A204.1 (cell line): ENCODE results near the gene LAPTM5.
"Not testable (repeated sequence)": the region's sequence is repeated elsewhere in the genome, so short reads cannot be mapped to it uniquely, and the experiment has no call there.

ENCODE experiments used
- FAIRE-seq: peaks from 2 replicates; lab custom pipeline; 2012; peaks lifted over from hg19 to GRCh38; lab: Jason Lieb, UNC

The LAPTM5 gene

GRCh38 chr1:30757352-30758120 lies at the start of gene LAPTM5:
Gene LAPTM5 (minus strand): TSS chr1:30757774. CDS start chr1:30757745, 29 bp downstream.
- FAIRE-seq, result no peak

DNA sequence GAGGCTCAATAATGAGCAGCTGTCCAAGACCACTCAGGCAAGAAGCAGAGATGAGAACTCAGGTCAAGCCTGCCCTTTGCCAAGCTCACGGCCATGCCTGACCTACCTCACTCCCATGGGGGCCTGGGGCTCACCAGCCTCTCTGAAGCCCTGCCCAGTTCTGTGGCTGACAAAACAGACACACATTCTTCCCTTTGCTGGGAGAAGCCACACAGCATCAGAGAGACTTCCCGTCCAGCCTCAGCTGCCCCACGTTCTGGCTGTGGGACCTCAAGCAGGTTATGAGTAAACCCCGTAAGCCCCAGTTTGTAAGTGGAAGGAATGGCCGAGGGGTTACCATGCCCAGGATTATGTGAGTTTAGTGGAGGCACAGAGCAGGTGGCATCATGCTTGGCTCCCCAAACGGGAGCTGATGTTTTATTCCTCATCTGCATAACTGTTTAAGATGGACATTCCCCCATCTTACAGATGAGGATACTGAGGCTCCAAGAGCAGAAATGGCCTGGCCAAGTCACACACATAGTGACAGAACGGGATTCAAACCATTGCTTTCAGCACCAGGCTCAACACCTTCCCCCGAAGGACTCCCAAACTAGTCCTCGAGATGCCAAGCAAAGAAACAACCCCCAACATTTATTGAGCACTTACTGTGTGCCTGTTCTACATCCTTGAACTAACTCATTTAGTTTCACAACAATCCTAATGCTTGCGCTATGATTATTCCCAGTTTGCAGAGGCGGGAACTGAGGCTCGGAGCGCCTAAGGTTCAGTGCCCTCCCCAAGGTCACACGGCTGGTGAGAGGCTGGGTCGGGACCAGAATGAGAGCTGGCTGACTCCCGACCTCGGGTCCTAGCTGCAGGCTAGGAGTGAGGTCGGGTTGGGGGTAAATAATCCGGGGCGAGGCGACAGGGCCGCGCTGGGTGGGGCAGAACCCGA lies 49.1 kb upstream of the LAPTM5 start:
- FAIRE-seq, result no peak

DNA sequence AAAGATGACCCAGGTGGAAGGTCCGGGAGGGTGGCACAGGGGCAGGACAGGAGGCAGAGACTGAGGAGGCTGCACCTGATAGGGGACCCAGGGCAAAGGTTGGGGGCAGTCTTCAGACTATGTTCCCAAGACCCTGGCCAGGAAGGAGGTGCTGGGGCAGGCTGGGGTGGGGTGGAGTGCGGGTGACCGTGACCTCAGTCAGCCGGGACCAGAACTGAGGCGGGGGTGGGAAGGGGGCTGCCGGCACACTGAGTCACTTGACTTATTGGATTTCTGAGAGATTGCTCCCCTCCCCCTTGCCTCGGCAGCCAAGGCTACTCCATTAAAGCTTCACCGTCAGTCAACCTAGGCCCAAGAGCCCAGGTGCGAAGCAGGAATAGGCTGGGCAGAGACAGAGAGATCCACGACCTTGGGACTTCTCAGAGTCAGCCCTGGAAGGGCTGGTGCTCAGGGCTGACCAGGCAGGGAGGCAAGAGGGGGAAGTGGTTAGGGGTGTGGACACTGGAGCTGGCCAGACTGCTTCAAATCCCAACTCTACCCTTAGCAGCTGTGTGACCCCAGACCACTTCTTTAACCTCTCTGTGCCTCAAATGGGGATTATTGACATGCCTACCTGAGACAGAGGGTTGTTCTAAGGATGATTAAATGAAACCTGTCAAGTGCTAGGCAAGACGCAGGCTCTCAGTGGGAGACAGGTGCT lies 47.9 kb upstream of the LAPTM5 start:
- no peak for FAIRE-seq

DNA sequence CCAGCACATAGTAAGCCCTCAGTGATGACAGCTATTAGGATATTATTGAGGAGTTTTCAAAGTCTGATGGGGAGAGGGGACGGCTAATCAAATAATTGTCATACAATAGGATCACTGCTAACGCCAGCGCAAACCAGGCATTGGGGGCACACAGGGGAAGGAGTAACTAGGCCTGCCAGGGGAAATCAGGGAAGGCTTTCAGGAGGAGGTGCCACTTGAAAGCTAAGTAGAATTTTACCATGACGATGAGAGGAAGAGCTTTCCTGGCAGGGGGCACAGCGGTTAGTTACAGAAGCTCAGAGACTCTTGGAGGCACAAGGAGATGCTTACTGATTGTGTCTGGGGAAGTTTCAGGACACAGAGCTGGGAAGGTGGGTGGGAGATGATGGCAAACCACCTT lies 47.2 kb upstream of the LAPTM5 start:
- no peak for FAIRE-seq

DNA sequence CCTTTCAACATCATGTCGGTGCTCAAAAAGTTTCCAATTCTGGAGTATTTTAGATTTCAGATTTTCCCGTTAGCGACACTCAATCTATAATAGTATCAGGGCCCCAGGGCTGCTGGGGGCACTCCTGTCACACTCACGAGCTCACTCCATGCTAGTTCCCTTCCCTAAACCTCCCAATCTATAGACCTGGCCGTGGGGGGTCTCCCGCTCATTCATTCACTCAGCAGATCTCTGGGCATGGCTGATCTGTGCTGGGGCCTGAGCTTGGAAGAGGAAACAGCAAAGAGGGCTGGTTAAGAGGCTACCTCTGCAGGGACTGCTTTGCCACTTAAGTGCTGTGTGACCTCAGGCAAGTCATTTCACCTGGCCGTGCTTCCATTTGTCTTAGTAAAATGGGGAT lies 46.8 kb upstream of the LAPTM5 start:
- no peak for FAIRE-seq

DNA sequence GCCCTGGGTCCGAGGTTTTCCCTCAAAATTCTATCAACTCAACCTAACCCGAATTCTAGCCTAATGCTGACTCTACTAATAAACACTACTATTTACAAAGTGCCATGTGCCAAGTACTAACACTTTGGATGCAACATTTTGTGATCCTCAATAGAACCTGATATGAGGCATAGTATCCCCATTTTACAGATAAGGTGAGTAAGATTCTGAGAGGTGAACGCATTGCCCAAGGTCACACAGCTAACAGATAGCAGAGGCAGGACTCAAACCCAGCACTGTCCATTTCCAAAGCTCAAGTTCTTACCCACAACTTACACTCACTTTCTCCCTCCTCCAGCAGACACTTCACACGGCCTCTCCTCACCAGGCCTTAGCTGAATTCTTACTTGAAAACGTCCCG lies 46.0 kb upstream of the LAPTM5 start:
- FAIRE-seq, result no peak

DNA sequence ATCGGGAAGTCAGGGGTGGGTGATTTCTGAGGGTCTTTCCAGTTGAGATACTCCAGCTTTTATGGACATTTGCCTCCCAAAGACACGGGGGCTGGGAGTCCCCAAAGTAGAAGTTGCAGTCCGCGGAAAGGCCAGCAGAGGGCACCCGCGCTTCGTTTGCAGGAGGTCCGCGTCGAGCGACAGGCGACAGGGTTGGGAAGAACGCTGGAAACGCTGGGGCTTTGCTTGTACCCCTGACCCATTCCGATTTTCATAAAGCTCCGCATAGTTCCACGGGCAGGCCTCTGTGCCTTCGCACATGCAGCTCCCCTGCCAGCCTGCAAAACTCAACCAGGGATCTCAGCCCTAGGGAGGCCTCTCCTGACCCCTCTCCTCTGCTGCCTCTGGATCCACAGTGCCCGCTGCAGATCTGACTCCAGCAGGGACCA lies 44.2 kb upstream of the LAPTM5 start:
- no peak for FAIRE-seq

DNA sequence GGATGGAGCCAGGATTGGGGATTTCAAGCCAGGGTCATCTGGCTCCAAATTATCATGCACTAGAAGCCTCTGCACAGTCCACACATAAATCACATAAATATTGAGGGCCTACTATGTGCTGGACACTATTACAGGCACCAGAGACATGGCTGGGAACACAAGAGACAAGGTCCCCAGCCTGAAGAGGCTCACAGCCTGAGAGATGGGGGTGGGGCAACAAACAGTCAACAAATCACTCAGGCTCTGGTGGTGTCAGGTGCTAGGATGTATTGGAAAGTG lies 41.6 kb upstream of the LAPTM5 start:
- FAIRE-seq, result no peak

DNA sequence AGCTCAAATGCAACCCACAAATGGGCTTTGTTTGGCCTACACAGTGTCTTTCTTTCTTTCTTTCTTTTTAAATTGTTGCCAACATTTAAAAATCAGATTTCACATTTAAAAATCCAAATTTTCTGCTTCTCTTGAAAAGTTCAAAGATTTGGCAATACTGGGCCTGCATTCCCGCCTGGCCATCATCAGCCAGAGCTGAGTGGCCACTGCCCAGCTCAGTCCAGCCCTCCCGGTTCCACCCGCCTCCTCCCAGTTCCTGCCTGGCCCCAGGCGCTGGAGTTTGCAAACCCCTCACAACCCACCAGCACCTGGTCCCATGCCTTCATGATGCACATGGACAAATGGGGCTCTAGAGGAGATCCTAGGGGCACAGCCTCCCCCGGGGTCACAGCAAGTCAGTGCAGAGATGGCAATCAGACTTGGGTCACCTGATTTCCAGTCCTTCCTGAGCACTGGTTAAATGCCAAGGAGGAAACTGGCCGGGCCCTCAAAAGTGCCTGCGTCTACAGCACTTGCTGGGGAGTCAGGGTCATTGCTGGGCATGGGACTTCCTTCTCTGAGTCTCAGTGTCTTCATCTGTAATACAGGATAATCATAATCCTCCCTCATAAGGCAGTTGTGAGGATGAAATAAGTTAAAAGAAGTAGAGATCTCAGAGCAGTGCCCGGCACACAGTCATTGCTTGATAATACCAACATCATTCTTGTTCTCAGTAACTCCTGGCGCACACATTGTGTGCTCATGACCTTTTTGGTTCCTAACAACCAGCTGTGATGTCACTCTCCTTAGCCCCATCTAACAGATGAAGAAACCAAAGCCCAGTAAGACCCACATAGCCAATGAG lies 41.0 kb upstream of the LAPTM5 start:
- FAIRE-seq, result no peak

GRCh38 chr1:30795026-30795425 lies 37.5 kb upstream of the LAPTM5 start:
- FAIRE-seq, result no peak

DNA sequence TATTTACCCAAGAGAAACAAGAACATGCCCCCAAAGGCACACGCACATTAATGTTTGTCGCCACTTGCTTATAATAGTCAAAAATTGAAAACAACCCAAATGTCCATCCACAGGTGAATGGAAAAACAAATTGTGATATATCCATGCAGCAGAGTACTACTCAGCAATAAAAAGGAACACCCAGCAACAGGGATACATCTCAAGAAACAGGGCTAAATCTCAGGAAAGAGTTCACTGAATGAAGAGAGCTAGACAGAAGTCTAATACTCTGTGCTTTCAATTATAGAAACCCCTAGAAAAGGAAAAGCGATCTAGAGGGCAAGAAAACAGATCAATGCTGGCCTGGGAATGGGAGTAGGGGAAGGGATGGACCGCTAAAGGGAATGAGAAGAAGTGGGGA lies 36.7 kb upstream of the LAPTM5 start:
- FAIRE-seq, result no peak

GRCh38 chr1:30793209-30793608 lies 35.6 kb upstream of the LAPTM5 start:
- no peak for FAIRE-seq

DNA sequence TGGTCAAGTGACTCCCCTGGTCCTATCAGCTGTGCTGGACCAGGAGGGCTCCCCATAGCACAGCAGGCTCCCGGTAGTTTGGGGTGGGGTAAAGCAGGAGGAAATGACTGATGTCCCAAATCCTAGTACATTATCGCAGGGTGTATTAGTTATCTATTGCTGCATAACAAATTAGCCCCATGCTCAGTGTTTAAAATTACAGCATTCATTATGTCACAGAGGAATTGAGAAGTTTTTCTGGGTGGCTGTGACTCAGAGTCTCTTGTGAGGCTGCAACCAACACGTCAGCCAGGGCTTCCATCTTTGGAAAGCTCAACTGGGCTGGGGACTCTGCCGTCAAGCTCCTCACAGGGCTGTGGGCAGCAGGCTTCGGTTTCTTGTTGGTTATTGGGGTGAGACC lies 34.3 kb upstream of the LAPTM5 start:
- no peak for FAIRE-seq

DNA sequence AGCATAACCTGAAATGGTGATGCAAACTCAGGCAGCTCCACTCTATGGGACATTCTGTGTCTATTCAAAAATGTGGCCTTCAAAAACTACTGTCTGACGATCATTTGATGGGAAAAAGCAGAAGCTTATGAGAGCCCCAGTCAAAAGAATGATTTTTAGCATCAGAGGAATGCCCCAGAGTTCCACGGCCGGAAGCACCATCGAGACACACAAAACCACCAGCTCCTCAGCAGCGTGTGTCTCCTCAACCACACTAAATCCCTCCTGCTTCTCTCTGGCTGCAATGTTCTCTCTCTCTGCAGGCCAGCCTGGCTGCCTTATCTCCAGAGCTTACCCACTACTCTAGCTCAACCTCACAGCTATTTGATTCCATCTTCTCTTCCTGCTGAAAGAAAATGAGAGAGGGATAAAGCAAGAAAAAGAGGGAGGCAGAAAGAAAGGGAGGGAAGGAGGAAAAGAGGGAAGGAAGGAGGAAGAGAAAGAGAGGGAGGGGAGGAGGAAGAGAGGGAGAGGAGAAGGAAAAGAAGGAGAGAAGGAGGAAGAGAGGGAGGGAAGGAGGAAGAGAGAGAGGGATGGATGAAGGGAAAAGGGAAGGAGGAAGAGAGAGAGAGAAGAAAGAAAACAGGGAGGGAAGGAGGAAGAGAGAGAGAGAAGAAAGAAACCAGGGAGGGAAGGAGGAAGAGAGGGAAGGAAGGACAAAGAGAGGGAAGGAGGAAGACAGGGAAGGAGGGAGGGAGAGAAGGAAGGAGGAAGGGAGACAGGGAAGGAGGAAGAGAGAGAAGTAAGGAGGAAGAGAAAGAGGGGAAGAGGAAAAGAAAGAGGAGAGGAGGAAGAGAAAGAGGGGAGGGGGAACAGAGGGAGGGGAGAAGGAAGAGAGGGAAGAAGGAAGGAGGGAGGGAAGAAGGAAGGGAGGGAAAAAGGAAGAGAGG lies 33.5 kb upstream of the LAPTM5 start:
- FAIRE-seq, result no peak

DNA sequence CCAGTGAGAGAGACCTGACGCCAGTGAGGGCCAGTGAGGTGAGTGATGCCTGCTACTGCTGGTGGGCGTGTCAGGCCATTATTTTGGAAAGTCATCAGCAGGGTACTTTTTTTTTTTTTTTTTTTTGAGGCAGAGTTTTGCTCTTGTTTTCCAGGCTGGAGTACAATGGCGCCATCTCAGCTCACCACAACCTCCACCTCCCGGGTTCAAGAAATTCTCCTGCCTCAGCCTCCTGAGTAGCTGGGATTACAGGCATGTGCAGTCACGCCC lies 32.6 kb upstream of the LAPTM5 start:
- not testable (repeated sequence) for FAIRE-seq

- FAIRE-seq, result no peak
Observed at GRCh38 chr1:30789388-30790255, 32.0 kb upstream of the LAPTM5 start.

DNA sequence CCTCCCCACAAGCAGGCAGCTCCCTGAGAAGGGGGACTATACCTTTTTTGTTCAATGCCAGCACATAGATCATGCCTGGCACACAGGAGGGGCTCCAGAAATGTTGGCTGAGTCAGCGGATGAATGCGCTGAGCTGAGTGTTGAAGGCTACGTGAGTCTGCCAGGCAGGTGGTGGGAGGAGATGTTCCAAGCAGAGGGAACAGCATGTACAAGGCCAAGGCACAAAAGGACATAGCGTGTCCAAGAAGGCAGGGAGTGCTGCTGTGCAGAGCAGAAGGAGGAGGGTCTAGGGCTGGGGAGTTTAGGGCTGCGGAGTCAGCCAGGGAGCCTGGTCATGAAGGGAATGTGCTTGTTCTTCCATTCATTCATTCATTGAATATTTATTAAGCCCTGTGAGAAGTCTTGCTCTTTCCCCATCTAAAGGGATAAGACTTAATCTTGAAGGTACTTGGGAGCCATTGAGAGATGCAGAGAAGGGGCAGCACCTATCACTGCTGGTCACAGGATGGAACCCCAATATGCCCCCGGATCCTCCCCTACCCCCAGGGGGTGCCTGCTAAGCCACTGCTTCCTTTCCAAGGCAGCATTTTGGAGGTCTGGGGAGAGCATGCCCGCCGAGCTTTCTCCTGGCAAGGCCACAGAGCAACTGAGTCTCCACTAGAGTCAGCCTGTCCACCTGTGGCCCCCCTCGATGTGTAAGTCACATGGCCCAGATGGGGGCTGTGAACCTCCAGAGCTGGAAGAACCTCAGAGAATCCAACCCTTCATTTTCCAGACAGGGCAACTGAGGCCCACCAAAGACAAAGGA lies 31.2 kb upstream of the LAPTM5 start:
- no peak for FAIRE-seq

DNA sequence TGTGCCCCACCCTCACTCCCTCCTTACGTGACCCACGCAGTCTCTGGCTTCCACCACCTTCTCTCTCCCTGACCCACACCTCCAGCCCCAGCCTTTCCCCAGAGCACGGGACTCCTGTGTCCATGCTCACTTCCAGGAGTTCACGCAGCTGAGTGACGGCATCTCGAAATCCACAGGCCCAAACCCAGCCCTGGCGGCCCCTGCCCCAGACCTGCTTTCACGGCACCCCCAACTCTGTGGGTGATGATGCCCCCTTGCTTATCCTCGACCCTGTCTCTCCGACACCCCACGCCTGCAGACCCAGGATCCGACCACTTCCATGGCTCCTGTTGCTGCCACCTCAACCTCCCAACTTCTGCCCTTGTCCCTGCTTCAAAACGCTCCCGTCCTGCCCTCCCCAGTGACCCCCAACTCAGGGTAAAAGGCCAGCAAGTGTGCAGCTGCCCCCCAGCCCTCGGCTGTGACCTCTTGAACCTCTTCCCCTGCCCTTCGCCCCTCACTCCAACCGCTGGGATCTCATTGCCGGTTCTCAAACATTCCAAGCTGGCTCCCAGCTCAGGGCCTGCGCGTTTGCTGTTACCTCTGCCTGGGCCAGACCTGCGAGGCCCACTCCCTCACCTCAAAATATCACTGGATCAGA lies 30.4 kb upstream of the LAPTM5 start:
- no peak for FAIRE-seq

DNA sequence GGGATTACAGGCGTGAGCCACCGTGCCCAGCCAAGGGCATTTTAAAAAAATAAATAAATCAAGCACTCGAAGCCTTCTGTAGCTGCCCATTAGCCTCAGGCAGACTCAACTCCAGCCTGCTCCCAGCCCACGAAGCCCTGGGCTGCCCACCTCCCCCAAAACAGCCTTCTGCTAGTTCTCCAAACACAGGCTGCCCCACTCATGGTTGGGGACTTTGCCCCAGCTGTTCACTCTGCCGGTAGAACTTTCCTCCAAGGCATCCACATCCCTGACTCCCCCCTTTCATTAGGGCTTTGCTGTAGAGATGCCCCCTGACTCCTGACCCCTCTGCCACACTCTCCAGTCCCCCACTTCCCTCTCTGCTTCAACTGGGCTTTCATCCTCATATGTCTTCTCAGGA lies 29.7 kb upstream of the LAPTM5 start:
- FAIRE-seq, result no peak
